BJ (cell line): ENCODE measurements around the gene TEX10. TPM values are rescaled to one million over a fixed set of nuclear protein-coding genes. Genes with fewer than 3 reads are reported as not detected.
A peak's percentile ranks its signal among the peaks of the same experiment; 100 is the strongest.

ENCODE experiments used
- CTCF ChIA-PET: fragments of 350-600 bp; formaldehyde crosslinking; extraction: SDS; loops from one replicate; lab custom pipeline; 2021; ENCODE audit warnings: antibody characterized with exemption, inconsistent platforms; lab: Yijun Ruan, JAX
- POLR2A ChIA-PET: fragments of 300-600 bp; sonication (Branson Sonifier 250); formaldehyde crosslinking; extraction: SDS; loops from one replicate; lab custom pipeline; 2021; ENCODE audit warnings: antibody characterized with exemption; lab: Charles Lee
- DNase-seq: peaks from one replicate; pipeline ENCODE4 v3.0.0-alpha.2; 2011; ENCODE audit warnings: low read depth
- H3K27me3 ChIP-seq: 2 replicates; pipeline ENCODE4 v1.6.0; 2011; ENCODE audit warnings: low read length; ENCODE audit not compliant: control insufficient read depth, insufficient read depth
- H3K36me3 ChIP-seq: 2 replicates; pipeline ENCODE4 v1.5.1; 2011; ENCODE audit warnings: low read length; ENCODE audit not compliant: control insufficient read depth, insufficient read depth
- H3K4me3 ChIP-seq: 2 replicates; pipeline ENCODE4 v1.5.1; 2011; ENCODE audit warnings: low read depth, mild to moderate bottlenecking, control low read depth, low read length
- CTCF ChIP-seq: IDR thresholded peaks from 2 replicates; pipeline ENCODE4 v1.5.1; 2011; ENCODE audit warnings: low read depth, mild to moderate bottlenecking, control low read depth, inconsistent platforms, low read length, moderate library complexity; ENCODE audit not compliant: insufficient read depth
- polyA minus RNA-seq: library from RNA; depleted of rRNA, polyadenylated mRNA; stranded (reverse); fragments of >200 nt; gene quantifications from 2 replicates; pipeline ENCODE4 v1.2.3, GENCODE V29; 2011; rRNA and poly(A)+ RNA removed
- polyA plus RNA-seq: library from polyadenylated mRNA; depleted of rRNA; stranded (reverse); fragments of >200 nt; gene quantifications from 2 replicates; pipeline ENCODE4 v1.2.3, GENCODE V29; 2011; rRNA removed

The TEX10 gene
- 12.8 and 23.6 TPM in 2 replicates for polyA plus RNA-seq
- 11.6 and 13.2 TPM in 2 replicates for polyA minus RNA-seq

- Histone ChIP-seq H3K27me3 (no peaks in the 10 kb centered on the region), H3K4me3 (peak within 1 kb of the TSS; percentile 94), H3K36me3 (no peaks in the 10 kb centered on the region; the same call in 1 of the 2 replicates)
- ChIA-PET POLR2A (no interaction called here), CTCF (interaction anchor here (1.2 to 1.9 kb wide), 5 partner anchors 9 to 113 kb away, joined by 3 to 6 read pairs (median 4); no protein-coding TSS in a partner anchor)
- TF ChIP-seq CTCF = no peak
- peak; percentile 22 for DNase-seq
Measured at GRCh38 chr9:100352727-100353505, at the start of gene TEX10. Gene TEX10 (minus strand): TSS chr9:100352942. CDS start chr9:100349363, 3,579 bp downstream.

GRCh38 chr9:100401042-100401441 lies 48.3 kb upstream of the TEX10 start:
- CTCF ChIA-PET = interaction anchor here (0.8 to 1.7 kb wide), 2 partner anchors 14 to 77 kb away, joined by 3 to 6 read pairs; no protein-coding TSS in a partner anchor
- H3K36me3 ChIP-seq = no peaks in the 10 kb centered on the region
- TF ChIP-seq CTCF = no peak
- DNase-seq = no peak
- H3K4me3 ChIP-seq = no peak overlapping the region
- POLR2A ChIA-PET = no interaction called here
- no peaks in the 10 kb centered on the region for H3K27me3 ChIP-seq

GRCh38 chr9:100397529-100398266 lies 45.0 kb upstream of the TEX10 start:
- Histone ChIP-seq H3K4me3 (no peak overlapping the region), H3K27me3 (no peaks in the 10 kb centered on the region), H3K36me3 (no peaks in the 10 kb centered on the region)
- ChIA-PET CTCF (interaction anchor here (0.9 kb wide), 1 partner anchor 18 kb away, joined by 3 read pairs; no protein-coding TSS in a partner anchor), POLR2A (no interaction called here)
- no peak for DNase-seq
- TF ChIP-seq CTCF = no peak

- DNase-seq = no peak
- Histone ChIP-seq H3K4me3 (no peak overlapping the region), H3K27me3 (no peaks in the 10 kb centered on the region), H3K36me3 (no peaks in the 10 kb centered on the region)
- ChIA-PET CTCF (no interaction called here), POLR2A (no interaction called here)
- TF ChIP-seq CTCF = no peak
Measured at GRCh38 chr9:100396769-100397168, 44.0 kb upstream of the TEX10 start.

- ChIA-PET POLR2A (no interaction called here), CTCF (interaction anchor here (1.1 to 1.5 kb wide), 2 partner anchors 13 to 29 kb away, joined by 3 read pairs; no protein-coding TSS in a partner anchor)
- DNase-seq = no peak
- Histone ChIP-seq H3K4me3 (no peak overlapping the region), H3K36me3 (no peaks in the 10 kb centered on the region), H3K27me3 (no peaks in the 10 kb centered on the region)
- TF ChIP-seq CTCF = no peak
Measured at GRCh38 chr9:100394816-100395215, 42.1 kb upstream of the TEX10 start.
